Activated CD4-positive, alpha-beta T cell treated with anti-CD3 and anti-CD28 coated beads, Interleukin-2, amount 10 ng/mL, durations not matched to agents 24 days and 14 days (primary cell): Measurements from ENCODE around the gene GALM. TPM values are rescaled to one million over a fixed set of nuclear protein-coding genes. Genes with fewer than 3 reads are reported as not detected.

ENCODE experiments used
- DNase-seq: peaks from one replicate; pipeline ENCODE4 v3.0.0; 2022
- H3K27ac Mint-ChIP-seq: one replicate; pipeline ENCODE4 v1.8.0; 2022; ENCODE audit warnings: mild to moderate bottlenecking, mixed read lengths
- H3K27me3 Mint-ChIP-seq: one replicate; pipeline ENCODE4 v1.8.0; 2022; ENCODE audit warnings: mixed read lengths
- H3K36me3 Mint-ChIP-seq: one replicate; pipeline ENCODE4 v1.8.0; 2022; ENCODE audit warnings: low read depth, mild to moderate bottlenecking, mixed read lengths
- H3K4me1 Mint-ChIP-seq: one replicate; pipeline ENCODE4 v1.8.0; 2021; ENCODE audit warnings: mixed read lengths
- H3K4me3 Mint-ChIP-seq: one replicate; pipeline ENCODE4 v1.8.0; 2022; ENCODE audit warnings: mild to moderate bottlenecking, moderate library complexity, mixed read lengths
- H3K9me3 Mint-ChIP-seq: one replicate; pipeline ENCODE4 v1.8.0; 2021; ENCODE audit warnings: mixed read lengths
- intact Hi-C: fragments of 100-400 bp; cut with micrococcal nuclease; formaldehyde crosslinking; loops from one replicate; pipeline ENCODE4 v1.15.1; 2023
- total RNA-seq: library from RNA; stranded (reverse); gene quantifications from 2 replicates; pipeline ENCODE4 v1.2.3, GENCODE V29; 2022

The GALM gene
- total RNA-seq, 1 donor from 2014 or later: 57.4 TPM

DNA sequence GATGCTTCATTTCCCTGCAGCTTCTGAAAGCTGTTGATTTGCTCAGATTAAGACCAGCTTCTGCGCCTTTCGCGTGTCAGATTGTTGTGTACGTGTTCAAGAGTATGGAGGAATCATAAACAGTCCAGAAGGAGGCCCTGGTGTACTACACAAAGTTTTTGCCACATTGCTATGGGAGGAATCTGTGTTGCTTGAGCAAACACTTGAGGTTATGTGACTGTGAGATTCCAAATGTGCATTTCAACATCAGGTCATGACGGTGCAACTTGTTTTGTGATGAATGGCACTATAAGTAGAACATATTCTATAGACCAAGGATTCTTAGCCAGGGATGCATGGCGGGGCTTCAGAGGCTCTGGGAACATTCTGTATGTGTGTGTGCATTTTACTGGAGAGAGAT, 50.3 kb downstream of the GALM start:
- Mint-ChIP-seq H3K4me1 (peaks cover 52% of the 10 kb centered on the region), H3K27ac (peak overlapping the region; percentile 50), H3K27me3 (no peaks in the 10 kb centered on the region), H3K9me3 (peaks cover 12% of the 10 kb centered on the region), H3K4me3 (no peak overlapping the region), H3K36me3 (peaks cover 75% of the 10 kb centered on the region)
- no peak for DNase-seq
- intact Hi-C loops: no loop called here

DNA sequence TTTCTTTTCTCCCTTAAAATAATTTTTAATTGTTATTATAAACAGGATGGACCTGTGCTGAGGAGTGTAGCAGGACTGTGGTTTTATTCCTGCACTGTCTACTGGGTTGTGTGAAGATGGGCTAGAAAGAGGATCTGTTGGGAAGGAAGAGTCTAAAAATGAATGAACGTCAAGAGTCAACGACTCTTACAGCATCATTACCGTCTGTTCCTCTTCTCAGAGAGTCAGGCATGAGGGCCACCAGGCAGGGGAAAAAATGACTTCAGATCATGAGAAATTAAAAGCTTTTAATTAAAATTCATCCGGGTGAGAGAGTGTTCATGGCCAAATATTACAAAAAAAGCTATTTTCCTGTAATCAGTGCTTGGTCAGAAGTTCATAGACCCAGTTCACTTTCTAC, 52.7 kb downstream of the GALM start:
- H3K36me3 Mint-ChIP-seq: peaks cover 64% of the 10 kb centered on the region
- H3K9me3 Mint-ChIP-seq: peaks cover 8% of the 10 kb centered on the region
- peaks cover 56% of the 10 kb centered on the region for H3K4me1 Mint-ChIP-seq
- H3K4me3 Mint-ChIP-seq: no peak overlapping the region
- no peak for DNase-seq
- intact Hi-C loops: no loop called here
- H3K27ac Mint-ChIP-seq: no peak overlapping the region
- H3K27me3 Mint-ChIP-seq: no peaks in the 10 kb centered on the region

GRCh38 chr2:38719706-38720105, 53.8 kb downstream of the GALM start:
- H3K36me3 Mint-ChIP-seq: peaks cover 62% of the 10 kb centered on the region
- intact Hi-C loops: loop anchor here (10.0 kb wide), 2 partner anchors 185 to 405 kb away; no protein-coding TSS in a partner anchor
- H3K27ac Mint-ChIP-seq: no peak overlapping the region

DNA sequence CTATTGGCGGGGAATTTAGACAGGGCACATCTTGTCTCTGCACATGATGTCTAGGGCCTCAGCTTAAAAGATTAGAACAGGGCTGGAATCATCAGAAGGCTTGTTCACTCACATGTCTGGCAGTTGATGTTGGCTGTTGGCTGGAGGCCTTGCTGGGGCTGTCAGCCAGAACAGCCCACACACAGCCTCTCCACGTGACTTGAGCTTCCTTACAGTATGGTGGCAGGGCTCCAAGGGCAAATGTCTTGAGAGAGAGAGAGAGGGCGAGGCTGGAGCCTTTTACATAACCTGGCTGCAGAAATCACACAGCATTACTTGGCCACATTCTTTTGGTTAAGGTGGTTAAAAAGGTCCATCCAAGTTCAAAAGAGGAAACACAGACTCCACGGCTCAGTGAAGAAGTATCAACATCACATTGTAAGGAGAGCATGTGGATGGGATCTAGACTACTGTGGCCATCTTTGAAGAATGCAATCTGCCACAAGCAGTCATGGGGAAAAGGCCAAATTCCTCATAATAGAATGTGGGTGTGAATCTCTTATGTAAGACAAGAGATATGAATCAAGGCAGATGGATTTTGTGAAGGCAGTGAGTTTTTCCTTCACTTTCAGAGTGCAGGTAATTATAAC, 54.8 kb downstream of the GALM start:
- H3K27me3 Mint-ChIP-seq: no peaks in the 10 kb centered on the region
- H3K9me3 Mint-ChIP-seq: peaks cover 8% of the 10 kb centered on the region
- peaks cover 57% of the 10 kb centered on the region for H3K36me3 Mint-ChIP-seq
- DNase-seq: no peak
- peak overlapping the region; percentile 60 for H3K27ac Mint-ChIP-seq
- H3K4me1 Mint-ChIP-seq: peaks cover 46% of the 10 kb centered on the region
- H3K4me3 Mint-ChIP-seq: peak overlapping the region; percentile 56
- intact Hi-C loops: loop anchor here (10.0 kb wide), 2 partner anchors 186 to 406 kb away; no protein-coding TSS in a partner anchor

More at GRCh38 chr2:38719706-38720105, 53.8 kb downstream of the GALM start:
- H3K4me1 Mint-ChIP-seq: peaks cover 51% of the 10 kb centered on the region
- peaks cover 8% of the 10 kb centered on the region for H3K9me3 Mint-ChIP-seq
- no peak overlapping the region for H3K4me3 Mint-ChIP-seq
- H3K27me3 Mint-ChIP-seq: no peaks in the 10 kb centered on the region
- DNase-seq: no peak

- H3K9me3 Mint-ChIP-seq: peaks cover 8% of the 10 kb centered on the region
- intact Hi-C loops: loop anchor here (1.0 to 10.0 kb wide), 8 partner anchors 14 to 408 kb away; no protein-coding TSS in a partner anchor
- peak overlapping the region; percentile 91 for H3K27ac Mint-ChIP-seq
- peaks cover 44% of the 10 kb centered on the region for H3K4me1 Mint-ChIP-seq
- peak; percentile 70 for DNase-seq
- peak overlapping the region; percentile 67 for H3K4me3 Mint-ChIP-seq
- H3K27me3 Mint-ChIP-seq: no peaks in the 10 kb centered on the region
- peaks cover 48% of the 10 kb centered on the region for H3K36me3 Mint-ChIP-seq
Observed at GRCh38 chr2:38722271-38723061, 56.6 kb downstream of the GALM start.

DNA sequence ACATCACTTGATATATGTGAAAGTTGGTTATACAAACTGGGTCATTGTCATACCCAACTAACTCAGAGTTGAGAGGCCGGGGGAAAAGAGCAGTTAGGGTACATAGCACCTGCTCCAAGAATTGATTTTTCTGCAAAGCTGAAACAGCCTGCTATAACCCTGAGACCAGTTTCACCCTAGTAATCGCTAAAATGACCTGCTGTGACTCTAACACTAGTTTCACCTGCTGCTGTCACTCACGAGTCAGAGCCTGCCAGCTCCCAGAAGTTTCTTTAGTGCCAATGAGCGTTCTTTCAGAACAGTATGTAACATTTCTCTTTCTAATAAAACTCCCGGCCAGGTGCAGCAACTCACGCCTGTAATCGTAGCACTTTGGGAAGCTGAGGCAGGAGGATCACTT, 57.3 kb downstream of the GALM start:
- no peaks in the 10 kb centered on the region for H3K27me3 Mint-ChIP-seq
- peak overlapping the region; percentile 67 for H3K4me3 Mint-ChIP-seq
- peaks cover 44% of the 10 kb centered on the region for H3K4me1 Mint-ChIP-seq
- intact Hi-C loops: loop anchor here (2.0 to 10.0 kb wide), 5 partner anchors 14 to 408 kb away; no protein-coding TSS in a partner anchor
- DNase-seq: no peak
- H3K27ac Mint-ChIP-seq: peak overlapping the region; percentile 91
- peaks cover 43% of the 10 kb centered on the region for H3K36me3 Mint-ChIP-seq
- peaks cover 8% of the 10 kb centered on the region for H3K9me3 Mint-ChIP-seq

DNA sequence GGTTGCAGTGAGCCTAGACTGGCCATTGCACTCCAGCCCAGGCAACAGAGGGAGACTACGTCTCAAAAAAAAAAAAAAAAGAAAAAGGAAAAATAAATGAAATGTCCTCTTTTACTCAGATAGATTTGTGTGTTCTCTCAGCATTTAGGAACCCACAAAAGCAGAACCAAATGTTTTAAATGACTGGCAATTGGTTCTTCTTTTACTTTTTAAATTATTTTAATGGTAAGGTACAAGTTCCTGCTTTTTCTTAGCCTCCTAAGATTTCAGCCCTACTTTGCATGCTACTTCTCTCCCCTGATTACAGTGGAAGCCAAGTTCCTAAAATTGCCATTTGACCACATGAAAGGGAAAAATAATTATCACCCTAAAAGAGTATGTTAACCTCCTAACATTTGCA, 61.7 kb downstream of the GALM start:
- Mint-ChIP-seq H3K27me3 (no peaks in the 10 kb centered on the region), H3K4me3 (no peak overlapping the region), H3K27ac (peak overlapping the region; percentile 29), H3K36me3 (peaks cover 33% of the 10 kb centered on the region), H3K4me1 (peaks cover 18% of the 10 kb centered on the region), H3K9me3 (no peaks in the 10 kb centered on the region)
- DNase-seq: no peak
- intact Hi-C loops: loop anchor here (10.0 kb wide), 2 partner anchors 193 to 413 kb away; no protein-coding TSS in a partner anchor

GRCh38 chr2:38728694-38729093, 62.8 kb downstream of the GALM start:
- no peak overlapping the region for H3K27ac Mint-ChIP-seq
- intact Hi-C loops: loop anchor here (10.0 kb wide), 2 partner anchors 194 to 414 kb away; no protein-coding TSS in a partner anchor
- H3K36me3 Mint-ChIP-seq: peaks cover 39% of the 10 kb centered on the region
- DNase-seq: no peak
- no peaks in the 10 kb centered on the region for H3K9me3 Mint-ChIP-seq
- H3K4me3 Mint-ChIP-seq: no peak overlapping the region
- no peaks in the 10 kb centered on the region for H3K27me3 Mint-ChIP-seq
- H3K4me1 Mint-ChIP-seq: peaks cover 10% of the 10 kb centered on the region

DNA sequence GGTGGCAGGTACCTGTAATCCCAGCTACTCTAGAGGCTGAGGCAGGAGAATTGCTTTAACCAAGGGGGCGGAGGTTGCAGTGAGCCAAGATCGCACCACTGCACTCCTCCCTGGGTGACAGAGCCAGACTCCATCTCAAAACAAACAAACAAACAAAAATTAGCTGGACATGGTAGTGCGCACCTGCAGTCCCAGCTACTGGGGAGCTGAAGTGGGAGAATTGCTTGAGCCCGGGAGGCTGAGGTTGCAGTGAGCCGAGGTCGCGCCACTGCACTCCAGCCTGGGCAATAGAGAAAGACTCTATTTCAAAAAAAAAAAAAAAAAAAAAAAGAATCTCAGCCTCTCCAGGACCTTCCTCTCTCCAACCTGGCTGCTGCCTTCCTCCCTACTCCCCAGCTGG, 65.2 kb downstream of the GALM start:
- H3K4me1 Mint-ChIP-seq: peaks cover 2% of the 10 kb centered on the region
- intact Hi-C loops: no loop called here
- peaks cover 45% of the 10 kb centered on the region for H3K36me3 Mint-ChIP-seq
- H3K9me3 Mint-ChIP-seq: no peaks in the 10 kb centered on the region
- DNase-seq: no peak
- H3K27me3 Mint-ChIP-seq: no peaks in the 10 kb centered on the region
- H3K4me3 Mint-ChIP-seq: no peak overlapping the region
- H3K27ac Mint-ChIP-seq: no peak overlapping the region

GRCh38 chr2:38731684-38732221, 65.8 kb downstream of the GALM start:
- no peaks in the 10 kb centered on the region for H3K9me3 Mint-ChIP-seq
- H3K27me3 Mint-ChIP-seq: no peaks in the 10 kb centered on the region
- intact Hi-C loops: no loop called here
- no peak overlapping the region for H3K4me3 Mint-ChIP-seq
- H3K27ac Mint-ChIP-seq: no peak overlapping the region
- peaks cover 2% of the 10 kb centered on the region for H3K4me1 Mint-ChIP-seq
- no peak for DNase-seq
- peaks cover 50% of the 10 kb centered on the region for H3K36me3 Mint-ChIP-seq

DNA sequence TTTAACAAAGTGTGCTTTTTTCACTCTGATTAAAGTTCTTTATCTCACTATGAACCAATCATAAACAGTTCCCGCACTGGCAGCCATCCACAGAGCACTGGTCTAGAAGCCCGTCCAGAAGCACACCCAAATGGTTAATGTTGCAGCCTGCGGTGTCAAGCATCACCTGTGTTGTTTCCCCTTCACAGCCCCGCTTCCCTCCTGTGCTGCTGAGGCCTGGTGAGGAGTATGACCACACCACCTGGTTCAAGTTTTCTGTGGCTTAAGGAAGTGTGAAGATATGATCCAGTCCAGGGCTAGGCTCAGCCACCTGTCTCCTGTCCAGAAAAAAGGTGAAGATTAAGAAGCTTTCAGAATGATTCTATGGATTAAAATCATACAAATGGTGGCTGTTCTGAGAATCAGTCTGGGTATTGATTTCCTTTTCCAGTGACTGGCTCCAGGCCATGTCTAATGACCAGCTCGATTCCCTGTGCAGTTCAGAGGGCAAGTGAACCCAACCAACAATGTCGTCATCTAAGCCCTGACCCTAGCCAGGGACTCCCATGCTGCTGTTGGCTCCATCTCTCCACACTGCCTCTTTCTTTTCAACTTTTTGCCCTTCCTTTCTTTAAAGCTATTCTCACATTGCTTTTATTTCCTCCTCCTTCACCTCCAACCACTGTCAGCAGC, 67.5 kb downstream of the GALM start:
- Mint-ChIP-seq H3K4me1 (peaks cover 5% of the 10 kb centered on the region), H3K4me3 (no peak overlapping the region), H3K9me3 (no peaks in the 10 kb centered on the region), H3K27ac (peak overlapping the region; percentile 46), H3K36me3 (peaks cover 61% of the 10 kb centered on the region), H3K27me3 (no peaks in the 10 kb centered on the region)
- no peak for DNase-seq
- intact Hi-C loops: no loop called here

GRCh38 chr2:38734299-38735058, 68.6 kb downstream of the GALM start:
- Mint-ChIP-seq H3K4me3 (no peak overlapping the region), H3K36me3 (peaks cover 70% of the 10 kb centered on the region), H3K27me3 (no peaks in the 10 kb centered on the region), H3K27ac (peak overlapping the region; percentile 67), H3K9me3 (no peaks in the 10 kb centered on the region), H3K4me1 (peaks cover 5% of the 10 kb centered on the region)
- no peak for DNase-seq
- intact Hi-C loops: no loop called here

DNA sequence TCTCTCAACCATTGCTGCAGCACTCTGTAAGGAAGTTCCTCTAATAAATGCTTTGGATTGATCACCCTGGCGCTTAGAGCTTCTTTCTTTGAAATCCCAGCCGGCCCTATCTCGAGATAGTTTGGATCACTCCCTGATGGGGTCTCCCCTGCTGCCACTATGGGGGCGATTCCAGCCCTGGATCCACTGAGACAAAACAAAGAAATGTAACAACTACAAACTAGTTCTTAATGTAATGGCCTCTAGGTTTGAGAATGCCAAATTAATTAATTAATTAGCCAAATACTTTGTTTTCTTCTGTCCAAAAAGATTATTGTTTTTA, 70.0 kb downstream of the GALM start:
- Mint-ChIP-seq H3K27ac (no peak overlapping the region), H3K4me3 (no peak overlapping the region), H3K9me3 (no peaks in the 10 kb centered on the region), H3K36me3 (peaks cover 63% of the 10 kb centered on the region), H3K27me3 (no peaks in the 10 kb centered on the region), H3K4me1 (peaks cover 6% of the 10 kb centered on the region)
- no peak for DNase-seq
- intact Hi-C loops: no loop called here
